Peyer's patch (tissue), 4 donors: ENCODE data around the gene SPSB4. TPM values are rescaled to one million over a fixed set of nuclear protein-coding genes. Genes with fewer than 3 reads are reported as not detected.

Source experiments
- DNase-seq, 3 donors: peaks; one replicate each; pipeline ENCODE4 v3.0.0-alpha.2; 2017 to 2019
- H3K27ac ChIP-seq, 4 donors: fragments of 200-600 bp; sonication (generic); one replicate each; pipeline ENCODE4 v1.5.1; 2016 to 2019
- H3K27me3 ChIP-seq, 2 donors: fragments of 200-600 bp; sonication (generic); one replicate each; pipeline ENCODE4 v1.5.1; 2019
- H3K36me3 ChIP-seq, 3 donors: fragments of 200-600 bp; sonication (generic); one replicate each; pipeline ENCODE4 v1.5.1; 2016 to 2019
- H3K4me1 ChIP-seq, 4 donors: fragments of 200-600 bp; sonication (generic); one replicate each; pipeline ENCODE4 v1.5.1; 2016 to 2019
- H3K4me3 ChIP-seq, 4 donors: fragments of 200-600 bp; sonication (generic); 1 replicate in 3 of 4; 2 replicates in 1 of 4; pipeline ENCODE4 v1.5.1; 2016 to 2019; ENCODE audit warnings: mild to moderate bottlenecking in 1 of 4
- H3K9me3 ChIP-seq, 4 donors: fragments of 200-600 bp; sonication (generic); one replicate each; pipeline ENCODE4 v1.5.1; 2016 to 2019; ENCODE audit warnings: mild to moderate bottlenecking in 1 of 4
- CTCF ChIP-seq, 6 experiments: fragments of 450-650 bp in 4 of 6; fragments of 200-600 bp in 2 of 6; sonication (generic) in 1 of 6; IDR thresholded peaks; one replicate each; pipeline ENCODE4 v1.5.1; 2017 to 2019; ENCODE audit warnings: antibody characterized with exemption in 6 of 6, mild to moderate bottlenecking in 3 of 6, moderate library complexity in 1 of 6
- POLR2A ChIP-seq, 2 donors: fragments of 450-650 bp; IDR thresholded peaks; one replicate each; pipeline ENCODE4 v1.5.1; 2017; ENCODE audit warnings: antibody characterized with exemption in 2 of 2, mild to moderate bottlenecking in 2 of 2, moderate library complexity in 2 of 2
- total RNA-seq, 4 donors: library from RNA; depleted of rRNA; stranded (reverse); fragments of >200 nt; gene quantifications; one replicate each; pipeline ENCODE4 v1.1.0, GENCODE V29; 2016

SPSB4 gene
- total RNA-seq, 4 donors from 2014 or later: 0.35 TPM; not detected in 3

- Histone ChIP-seq H3K27me3 (no peaks in the 10 kb centered on the region), H3K36me3 (no peaks in the 10 kb centered on the region), H3K27ac (no peak overlapping the region), H3K4me3 (no peak overlapping the region), H3K4me1 (no peaks in the 10 kb centered on the region), H3K9me3 (no peaks in the 10 kb centered on the region)
- DNase-seq: no peak
- no peak for TF ChIP-seq POLR2A (IDR thresholded peaks at IDR 0.05)
- no peak for TF ChIP-seq CTCF (IDR thresholded peaks at IDR 0.05)
These were observed 20.9 kb upstream of the SPSB4 start for GRCh38 chr3:141030296-141030695.

GRCh38 chr3:141039589-141039988, 11.6 kb upstream of the SPSB4 start:
- Histone ChIP-seq H3K27me3 (no peaks in the 10 kb centered on the region), H3K9me3 (no peaks in the 10 kb centered on the region), H3K4me3 (no peak overlapping the region), H3K36me3 (no peaks in the 10 kb centered on the region), H3K4me1 (no peaks in the 10 kb centered on the region), H3K27ac (no peak overlapping the region)
- DNase-seq: no peak
- TF ChIP-seq POLR2A (IDR thresholded peaks at IDR 0.05) (no peak), CTCF (IDR thresholded peaks at IDR 0.05) (no peak)

- H3K4me1 ChIP-seq: no peaks in the 10 kb centered on the region
- H3K4me3 ChIP-seq: no peak overlapping the region
- no peaks in the 10 kb centered on the region for H3K36me3 ChIP-seq
- H3K27ac ChIP-seq: no peak overlapping the region
- TF ChIP-seq CTCF (IDR thresholded peaks at IDR 0.05) (no peak), POLR2A (IDR thresholded peaks at IDR 0.05) (no peak)
- H3K27me3 ChIP-seq: no peaks in the 10 kb centered on the region
- H3K9me3 ChIP-seq: no peaks in the 10 kb centered on the region
- DNase-seq: no peak
These were observed 6.2 kb upstream of the SPSB4 start for GRCh38 chr3:141044695-141045641.

- Histone ChIP-seq H3K4me1 (peaks cover 0 to 5% (median under 1%) of the 10 kb centered on the region in 4 donors), H3K36me3 (no peaks in the 10 kb centered on the region), H3K27ac (no peak overlapping the region), H3K27me3 (no peaks in the 10 kb centered on the region), H3K4me3 (no peak overlapping the region), H3K9me3 (no peaks in the 10 kb centered on the region)
- no peak for TF ChIP-seq CTCF (IDR thresholded peaks at IDR 0.05)
- TF ChIP-seq POLR2A (IDR thresholded peaks at IDR 0.05): no peak
- no peak for DNase-seq
These were observed 5.3 kb upstream of the SPSB4 start for GRCh38 chr3:141045849-141046248.

GRCh38 chr3:141047168-141047567, 4.0 kb upstream of the SPSB4 start:
- TF ChIP-seq CTCF (IDR thresholded peaks at IDR 0.05) (no peak), POLR2A (IDR thresholded peaks at IDR 0.05) (no peak)

More at GRCh38 chr3:141047168-141047567, 4.0 kb upstream of the SPSB4 start:
- no peak for DNase-seq
- Histone ChIP-seq H3K36me3 (no peaks in the 10 kb centered on the region), H3K4me1 (peaks cover 0 to 16% (median 2%) of the 10 kb centered on the region in 4 donors), H3K27me3 (peaks cover 0 to 8% of the 10 kb centered on the region in 2 donors), H3K27ac (no peak overlapping the region), H3K9me3 (no peaks in the 10 kb centered on the region), H3K4me3 (no peak overlapping the region)
